ENCODE measurements around the gene SRSF1.
"Not testable (repeated sequence)": the region's sequence is repeated elsewhere in the genome, so short reads cannot be mapped to it uniquely, and the experiment has no call there.

SRSF1 gene

DNA sequence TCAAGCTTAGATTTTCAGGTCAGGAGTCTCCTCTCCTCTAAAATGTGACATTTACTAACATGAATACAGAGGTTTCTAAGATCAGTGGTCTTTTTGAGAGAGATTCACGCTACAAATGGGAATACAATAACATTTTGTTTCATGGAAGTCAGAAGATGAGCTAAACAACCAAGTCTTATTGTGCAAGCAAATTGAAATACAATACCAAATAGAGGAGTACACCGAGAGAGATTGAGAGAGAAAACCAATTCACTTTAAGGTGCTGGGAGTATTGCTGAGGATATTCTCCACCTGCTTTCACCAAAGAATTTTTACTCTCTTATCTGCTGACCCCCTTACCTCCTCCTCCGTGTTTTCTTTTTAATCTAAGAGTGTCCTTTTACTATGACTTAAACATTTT is 30.5 kb downstream of the SRSF1 start:
- no peak overlapping the region for H3K4me2 ChIP-seq (ENCODE audit: low read depth, low read length)
- no peak overlapping the region for H3K4me3 ChIP-seq (ENCODE audit: low read length)
- H3K9me2 ChIP-seq (replicated peaks; ENCODE audit: insufficient read depth, low read length): no peaks in the 10 kb centered on the region
- no peaks in the 10 kb centered on the region for H3K79me2 ChIP-seq (ENCODE audit: low read length)
- no peak overlapping the region for H3K27ac ChIP-seq (ENCODE audit: low read length)
- no peak overlapping the region for H2AFZ ChIP-seq (ENCODE audit: low read length)
- H3K4me1 ChIP-seq (ENCODE audit: low read length): no peaks in the 10 kb centered on the region
- H3K9ac ChIP-seq (ENCODE audit: low read length): no peak overlapping the region
- H3K36me3 ChIP-seq (replicated peaks; ENCODE audit: insufficient read depth, low read length): peaks cover 6% of the 10 kb centered on the region; the same call in 1 of the 2 replicates
- no peaks in the 10 kb centered on the region for H3K9me3 ChIP-seq (replicated peaks; ENCODE audit: insufficient read depth, low read length)
- no peaks in the 10 kb centered on the region for H3K27me3 ChIP-seq (replicated peaks; ENCODE audit: insufficient read depth, low read length)
- no peak for DNase-seq
- TF ChIP-seq CTCF (IDR thresholded peaks at IDR 0.05; ENCODE audit: low read length) (no peak), EZH2phosphoT487 (IDR thresholded peaks at IDR 0.05; ENCODE audit: low read length) (no peak), EZH2 (optimal IDR thresholded peaks at IDR 0.05; ENCODE audit: low read depth, low read length) (no peak)
- no peaks in the 10 kb centered on the region; the same call in 1 of the 2 replicates for H4K20me1 ChIP-seq (ENCODE audit: insufficient read depth, low read length)
- H3F3A ChIP-seq (ENCODE audit: insufficient read depth, low read length): no peaks in the 10 kb centered on the region

- no peak overlapping the region for H3K9ac ChIP-seq (ENCODE audit: low read length)
- H3K4me3 ChIP-seq (ENCODE audit: low read length): no peak overlapping the region
- H3K4me1 ChIP-seq (ENCODE audit: low read length): no peaks in the 10 kb centered on the region
- H3K9me3 ChIP-seq (replicated peaks; ENCODE audit: insufficient read depth, low read length): no peaks in the 10 kb centered on the region
- DNase-seq: no peak
- H3F3A ChIP-seq (ENCODE audit: insufficient read depth, low read length): no peaks in the 10 kb centered on the region
- peaks cover 6% of the 10 kb centered on the region; the same call in 1 of the 2 replicates for H3K36me3 ChIP-seq (replicated peaks; ENCODE audit: insufficient read depth, low read length)
- no peak overlapping the region for H3K4me2 ChIP-seq (ENCODE audit: low read depth, low read length)
- H3K27ac ChIP-seq (ENCODE audit: low read length): no peak overlapping the region
- H4K20me1 ChIP-seq (ENCODE audit: insufficient read depth, low read length): no peaks in the 10 kb centered on the region
- no peaks in the 10 kb centered on the region for H3K9me2 ChIP-seq (replicated peaks; ENCODE audit: insufficient read depth, low read length)
- no peaks in the 10 kb centered on the region for H3K27me3 ChIP-seq (replicated peaks; ENCODE audit: insufficient read depth, low read length)
- no peaks in the 10 kb centered on the region for H3K79me2 ChIP-seq (ENCODE audit: low read length)
- no peak overlapping the region for H2AFZ ChIP-seq (ENCODE audit: low read length)
- TF ChIP-seq CTCF (IDR thresholded peaks at IDR 0.05; ENCODE audit: low read length) (no peak), EZH2phosphoT487 (IDR thresholded peaks at IDR 0.05; ENCODE audit: low read length) (no peak), EZH2 (optimal IDR thresholded peaks at IDR 0.05; ENCODE audit: low read depth, low read length) (no peak)
Observed at GRCh38 chr17:57975044-57975443, 32.0 kb downstream of the SRSF1 start.

DNA sequence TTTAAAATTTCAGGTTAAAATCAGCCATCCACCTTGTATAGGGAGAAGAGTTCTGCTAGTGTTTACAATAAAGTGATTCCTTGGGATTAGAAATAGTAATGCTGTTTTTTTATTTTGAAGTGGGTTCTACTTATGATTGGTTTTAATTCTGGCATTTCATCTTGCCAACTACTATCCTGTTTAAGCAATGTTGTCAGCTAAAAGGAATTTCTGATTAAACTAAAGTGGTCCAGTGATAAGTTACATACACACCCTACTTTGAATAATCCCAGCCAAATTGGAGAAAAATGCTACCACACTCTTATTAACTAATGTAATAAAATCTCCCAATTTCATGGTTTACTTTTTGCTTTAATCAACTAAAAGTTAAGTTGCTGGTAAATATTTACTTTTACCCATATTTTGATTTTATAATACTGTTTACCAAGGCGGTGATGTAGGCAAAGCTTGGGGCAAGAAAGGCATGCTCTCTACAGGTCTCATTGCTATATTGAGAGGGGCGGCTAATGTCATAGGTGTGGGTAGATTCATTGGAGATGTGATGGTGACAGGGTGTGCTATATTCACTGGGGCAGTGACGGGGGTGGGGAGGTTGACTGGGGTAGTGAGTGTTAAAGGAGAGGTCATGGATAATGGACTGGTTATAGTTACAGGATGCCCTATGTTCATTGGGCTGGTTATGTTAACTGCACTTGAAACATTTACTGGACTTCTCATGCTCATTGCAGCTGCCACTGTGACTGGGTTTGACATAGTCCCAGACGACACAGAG is 32.8 kb downstream of the SRSF1 start:
- H3K9me2 ChIP-seq (replicated peaks; ENCODE audit: insufficient read depth, low read length); H3K36me3 ChIP-seq (replicated peaks; ENCODE audit: insufficient read depth, low read length); H3K4me2 ChIP-seq (ENCODE audit: low read depth, low read length); H3K79me2 ChIP-seq (ENCODE audit: low read length); H3K9ac ChIP-seq (ENCODE audit: low read length); H3K4me1 ChIP-seq (ENCODE audit: low read length); H3K4me3 ChIP-seq (ENCODE audit: low read length); H2AFZ ChIP-seq (ENCODE audit: low read length); H3K9me3 ChIP-seq (replicated peaks; ENCODE audit: insufficient read depth, low read length); DNase-seq; H3K27me3 ChIP-seq (replicated peaks; ENCODE audit: insufficient read depth, low read length); H3F3A ChIP-seq (ENCODE audit: insufficient read depth, low read length); H4K20me1 ChIP-seq (ENCODE audit: insufficient read depth, low read length); H3K27ac ChIP-seq (ENCODE audit: low read length): not testable (repeated sequence)

DNA sequence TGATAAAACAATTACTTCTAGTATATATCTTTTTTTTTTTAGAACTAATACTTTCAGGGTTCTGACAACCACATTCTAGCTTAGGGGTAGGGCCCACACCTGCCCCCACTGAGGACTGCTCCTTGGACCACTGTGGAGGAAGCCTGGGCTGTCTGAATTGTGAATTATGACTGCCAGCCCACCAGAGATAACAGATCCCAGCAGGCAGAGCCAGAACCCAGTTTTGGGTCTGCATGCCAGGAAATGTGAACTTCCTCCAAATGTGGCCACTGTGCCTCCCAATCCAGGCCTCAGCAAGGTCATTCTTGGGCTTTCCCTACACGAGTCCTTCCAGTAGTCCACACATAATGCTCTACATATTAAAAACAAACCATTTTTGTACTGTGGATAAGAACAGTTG is 34.9 kb downstream of the SRSF1 start:
- no peak overlapping the region for H3K27ac ChIP-seq (ENCODE audit: low read length)
- DNase-seq: no peak
- no peak overlapping the region for H3K4me3 ChIP-seq (ENCODE audit: low read length)
- no peak overlapping the region for H3K4me2 ChIP-seq (ENCODE audit: low read depth, low read length)
- H3K27me3 ChIP-seq (replicated peaks; ENCODE audit: insufficient read depth, low read length): peaks cover 8% of the 10 kb centered on the region; the same call in 1 of the 2 replicates
- H3K36me3 ChIP-seq (replicated peaks; ENCODE audit: insufficient read depth, low read length): no peaks in the 10 kb centered on the region; the same call in 1 of the 2 replicates
- no peaks in the 10 kb centered on the region for H3F3A ChIP-seq (ENCODE audit: insufficient read depth, low read length)
- no peak overlapping the region for H3K9ac ChIP-seq (ENCODE audit: low read length)
- no peak overlapping the region for H2AFZ ChIP-seq (ENCODE audit: low read length)
- H3K9me2 ChIP-seq (replicated peaks; ENCODE audit: insufficient read depth, low read length): no peaks in the 10 kb centered on the region
- no peaks in the 10 kb centered on the region for H3K79me2 ChIP-seq (ENCODE audit: low read length)
- TF ChIP-seq EZH2 (optimal IDR thresholded peaks at IDR 0.05; ENCODE audit: low read depth, low read length) (no peak), EZH2phosphoT487 (IDR thresholded peaks at IDR 0.05; ENCODE audit: low read length) (no peak), CTCF (IDR thresholded peaks at IDR 0.05; ENCODE audit: low read length) (no peak)
- H3K9me3 ChIP-seq (replicated peaks; ENCODE audit: insufficient read depth, low read length): no peaks in the 10 kb centered on the region
- H4K20me1 ChIP-seq (ENCODE audit: insufficient read depth, low read length): no peaks in the 10 kb centered on the region
- H3K4me1 ChIP-seq (ENCODE audit: low read length): no peaks in the 10 kb centered on the region

Data from MM.1S (cell line).